A673 (cell line): ENCODE data around the gene SMIM20. TPM values are rescaled to one million over a fixed set of nuclear protein-coding genes. Genes with fewer than 3 reads are reported as not detected.
"Not testable (repeated sequence)": the region's sequence is repeated elsewhere in the genome, so short reads cannot be mapped to it uniquely, and the experiment has no call there.

Source experiments
- Bru-seq: library from RNA; stranded (reverse); fragments of 400-500 nt; gene quantifications from one replicate; lab custom pipeline; 2021; lab: Mats Ljungman, UMichigan
- BruChase-seq, 2 experiments: library from RNA; stranded (reverse); fragments of 400-500 nt; gene quantifications; one replicate each; lab custom pipeline; 2021; lab: Mats Ljungman, UMichigan
- BruUV-seq: library from RNA; stranded (reverse); fragments of 400-500 nt; replicated peaks from 2 replicates; lab custom pipeline; 2021; lab: Mats Ljungman, UMichigan
- CTCF ChIA-PET: fragments of 300-600 bp; sonication (Branson Sonifier 250); formaldehyde crosslinking; loops from one replicate; lab custom pipeline; 2022; ENCODE audit warnings: antibody characterized with exemption; lab: Charles Lee
- POLR2A ChIA-PET: fragments of 300-600 bp; sonication (Branson Sonifier 250); formaldehyde crosslinking; loops from one replicate; lab custom pipeline; 2022; ENCODE audit warnings: antibody characterized with exemption; ENCODE audit not compliant: low non-redundant PET; lab: Charles Lee
- DNase-seq: peaks from one replicate; pipeline ENCODE4 v3.0.0-alpha.2; 2015; ENCODE audit warnings: low spot score
- H3K27ac ChIP-seq: fragments of 200-600 bp; sonication (generic); 2 replicates; pipeline ENCODE4 v1.5.1; 2016; ENCODE audit warnings: mixed run types, low read depth, mild to moderate bottlenecking, mixed read lengths, antibody characterized with exemption, low read length; ENCODE audit not compliant: poor library complexity, severe bottlenecking
- H3K27me3 ChIP-seq: fragments of 200-600 bp; sonication (generic); replicated peaks from 2 replicates; pipeline ENCODE4 v1.6.1; 2017; ENCODE audit warnings: mixed run types, low read depth, mild to moderate bottlenecking, mixed read lengths, antibody characterized with exemption, low read length; ENCODE audit not compliant: insufficient read depth, poor library complexity
- H3K36me3 ChIP-seq: fragments of 200-600 bp; sonication (generic); 2 replicates; pipeline ENCODE4 v1.6.1; 2016; ENCODE audit warnings: mixed run types, mild to moderate bottlenecking, mixed read lengths, antibody characterized with exemption, low read length; ENCODE audit not compliant: insufficient read depth, poor library complexity, severe bottlenecking
- H3K4me1 ChIP-seq: fragments of 200-600 bp; sonication (generic); 2 replicates; pipeline ENCODE4 v1.6.1; 2017; ENCODE audit warnings: mixed run types, mild to moderate bottlenecking, mixed read lengths, antibody characterized with exemption, low read length; ENCODE audit not compliant: insufficient read depth, poor library complexity, severe bottlenecking
- H3K4me3 ChIP-seq: fragments of 200-600 bp; sonication (generic); 2 replicates; pipeline ENCODE4 v1.5.1; 2016; ENCODE audit warnings: low read depth, mixed run types, mild to moderate bottlenecking, mixed read lengths, low read length; ENCODE audit not compliant: poor library complexity, severe bottlenecking
- H3K9me3 ChIP-seq: fragments of 200-600 bp; sonication (generic); 2 replicates; pipeline ENCODE4 v1.6.1; 2016; ENCODE audit warnings: mixed run types, low read depth, mild to moderate bottlenecking, mixed read lengths, antibody characterized with exemption, low read length; ENCODE audit not compliant: poor library complexity, severe bottlenecking
- CTCF ChIP-seq: fragments of 300-800, 200-600 bp; sonication (generic); conservative IDR thresholded peaks from 2 replicates; pipeline ENCODE4 v1.5.1; 2017; ENCODE audit warnings: low read depth, mild to moderate bottlenecking, antibody characterized with exemption, low read length, moderate library complexity, mixed read lengths
- EZH2 ChIP-seq: fragments of 200-600 bp; sonication (generic); IDR thresholded peaks from 2 replicates; pipeline ENCODE4 v1.6.1; 2017; ENCODE audit warnings: borderline replicate concordance, low read depth, mild to moderate bottlenecking, mixed read lengths, antibody characterized with exemption, low read length; ENCODE audit not compliant: poor library complexity, severe bottlenecking
- intact Hi-C: fragments of 100-400 bp; cut with micrococcal nuclease; formaldehyde crosslinking; loops from one replicate; pipeline ENCODE4 v1.10.0; 2022; ENCODE audit not compliant: unreplicated experiment
- long read RNA-seq: library from polyadenylated mRNA; stranded (forward); transcript quantifications from one replicate; pipeline ENCODE4 v2.0.0, GENCODE V29; 2022
- total RNA-seq: library from RNA; stranded (reverse); gene quantifications from 2 replicates; pipeline ENCODE4 v1.2.3, GENCODE V29; 2021

Gene SMIM20
- total RNA-seq (25.2 and 30.2 TPM in 2 replicates), Bru-seq, nascent RNA (percentile 74 among the genes with signal in this experiment), BruChase-seq, experiment 1, labeled RNA remaining after a 2-hour chase (percentile 70 among the genes with signal in this experiment), BruChase-seq, experiment 2, labeled RNA remaining after a 6-hour chase (percentile 70 among the genes with signal in this experiment)
- long read RNA-seq, transcript SMIM20-201 (3 exons, 935 nt), result major isoform, 38 of 40 reads
- long read RNA-seq, partial matches to known transcripts, result 0 of 40 reads
- long read RNA-seq, other reads (novel, unspliced or antisense), result 1 of 40 reads

GRCh38 chr4:25913851-25914669 lies at the start of gene SMIM20:
Gene SMIM20 (plus strand): TSS chr4:25914220. CDS start chr4:25914314, 94 bp downstream.
- TF ChIP-seq EZH2 (no peak), CTCF (no peak)
- ChIA-PET CTCF (interaction anchor here (0.6 kb wide), 1 partner anchor 31 kb away, joined by 4 read pairs; no protein-coding TSS in a partner anchor), POLR2A (interaction anchor here (0.6 kb wide), 2 partner anchors 10 to 456 kb away, joined by 3 to 4 read pairs; no protein-coding TSS in a partner anchor)
- TSS peak; percentile 70 for BruUV-seq
- Histone ChIP-seq H3K36me3 (no peaks in the 10 kb centered on the region), H3K9me3 (no peaks in the 10 kb centered on the region), H3K4me1 (peaks cover 8% of the 10 kb centered on the region), H3K27ac (peak within 1 kb of the TSS; percentile 56), H3K4me3 (peak within 1 kb of the TSS; percentile 68), H3K27me3 (no peaks in the 10 kb centered on the region)
- intact Hi-C loops, result loop anchor here (5.0 kb wide), 1 partner anchor 52 kb away; the partner anchor contains the start of gene SEL1L3
- peak; percentile 82 for DNase-seq

- Histone ChIP-seq H3K27ac (no peak overlapping the region), H3K4me1 (peaks cover 12% of the 10 kb centered on the region), H3K9me3 (no peaks in the 10 kb centered on the region), H3K4me3 (no peak overlapping the region), H3K36me3 (no peaks in the 10 kb centered on the region), H3K27me3 (no peaks in the 10 kb centered on the region)
- no peak for DNase-seq
- BruUV-seq, result no TSS peak
- ChIA-PET CTCF (no interaction called here), POLR2A (no interaction called here)
- intact Hi-C loops, result no loop called here
- no peak for TF ChIP-seq EZH2
- no peak for TF ChIP-seq CTCF
Measured at GRCh38 chr4:25865586-25865985, 48.4 kb upstream of the SMIM20 start.

- CTCF ChIA-PET, DNase-seq, POLR2A ChIA-PET, H3K4me1 ChIP-seq, BruUV-seq, H3K4me3 ChIP-seq, H3K27me3 ChIP-seq, H3K9me3 ChIP-seq, intact Hi-C loops, H3K36me3 ChIP-seq, H3K27ac ChIP-seq: not testable (repeated sequence)
Measured at GRCh38 chr4:25866401-25866800, 47.6 kb upstream of the SMIM20 start.
